Jurkat, Clone E6-1 (cell line): ENCODE measurements around the gene UGT1A4.
"Not testable (repeated sequence)": the region's sequence is repeated elsewhere in the genome, so short reads cannot be mapped to it uniquely, and the experiment has no call there.

ENCODE experiments used
- DNase-seq: peaks from one replicate; pipeline ENCODE4 v3.0.0-alpha.2; 2011; ENCODE audit warnings: low read depth, low spot score
- H3K4me3 ChIP-seq: 2 replicates; pipeline ENCODE4 v1.5.1; 2011; ENCODE audit warnings: mild to moderate bottlenecking, low read length, control low read depth, moderate library complexity

The UGT1A4 gene

GRCh38 chr2:233693963-233694362 lies 24.6 kb upstream of the UGT1A4 start:
- H3K4me3 ChIP-seq = no peak overlapping the region
- no peak for DNase-seq

GRCh38 chr2:233698740-233699139 lies 19.8 kb upstream of the UGT1A4 start:
- no peak overlapping the region for H3K4me3 ChIP-seq
- DNase-seq = no peak

GRCh38 chr2:233699424-233700027 lies 19.0 kb upstream of the UGT1A4 start:
- DNase-seq = no peak
- no peak overlapping the region for H3K4me3 ChIP-seq

GRCh38 chr2:233700028-233700635 lies 18.4 kb upstream of the UGT1A4 start:
- no peak overlapping the region for H3K4me3 ChIP-seq
- no peak for DNase-seq

GRCh38 chr2:233700842-233701241 lies 17.7 kb upstream of the UGT1A4 start:
- DNase-seq, H3K4me3 ChIP-seq: not testable (repeated sequence)

GRCh38 chr2:233702238-233702637 lies 16.3 kb upstream of the UGT1A4 start:
- no peak overlapping the region for H3K4me3 ChIP-seq
- no peak for DNase-seq

GRCh38 chr2:233705911-233706506 lies 12.5 kb upstream of the UGT1A4 start:
- no peak overlapping the region for H3K4me3 ChIP-seq
- no peak for DNase-seq

- H3K4me3 ChIP-seq = no peak overlapping the region
- no peak for DNase-seq
Observed at GRCh38 chr2:233706720-233707119, 11.8 kb upstream of the UGT1A4 start.

- DNase-seq = no peak
- H3K4me3 ChIP-seq = no peak overlapping the region
Observed at GRCh38 chr2:233707940-233708644, 10.4 kb upstream of the UGT1A4 start.

- DNase-seq = no peak
- H3K4me3 ChIP-seq = no peak overlapping the region
Observed at GRCh38 chr2:233708942-233709341, 9.6 kb upstream of the UGT1A4 start.

GRCh38 chr2:233711312-233712008 lies 7.1 kb upstream of the UGT1A4 start:
- H3K4me3 ChIP-seq = no peak overlapping the region
- peak; percentile 36 for DNase-seq

GRCh38 chr2:233712611-233713261 lies 5.8 kb upstream of the UGT1A4 start, which contains the start of gene UGT1A5:
UGT1A5 (plus strand) TSS chr2:233712907; CDS start chr2:233712992, 85 bp downstream.
- no peak within 1 kb of the TSS for H3K4me3 ChIP-seq
- DNase-seq = no peak

GRCh38 chr2:233713262-233713615 lies 5.3 kb upstream of the UGT1A4 start:
- peak; percentile 56 for DNase-seq
- no peak overlapping the region for H3K4me3 ChIP-seq

- H3K4me3 ChIP-seq = no peak overlapping the region
- no peak for DNase-seq
Observed at GRCh38 chr2:233714121-233714520, 4.4 kb upstream of the UGT1A4 start.

GRCh38 chr2:233728723-233729301 lies 10.3 kb downstream of the UGT1A4 start, which contains the start of gene UGT1A3:
UGT1A3 (plus strand) TSS chr2:233729042; CDS start chr2:233729127, 85 bp downstream.
- DNase-seq = no peak
- H3K4me3 ChIP-seq = no peak within 1 kb of the TSS

- not testable (repeated sequence) for H3K4me3 ChIP-seq, DNase-seq
Observed at GRCh38 chr2:233736868-233737653, 18.5 kb downstream of the UGT1A4 start.

GRCh38 chr2:233740870-233741269 lies 22.3 kb downstream of the UGT1A4 start:
- DNase-seq = no peak
- no peak overlapping the region for H3K4me3 ChIP-seq
